GM19463 (cell line): ENCODE measurements around the gene C1QTNF5.

Experiments used
- ATAC-seq: cut with Tn5 transposase; IDR thresholded peaks from one replicate; pipeline ENCODE4 v1.9.1; 2021; ENCODE audit warnings: mild to moderate bottlenecking, moderate library complexity; ENCODE audit not compliant: unreplicated experiment

C1QTNF5 gene

DNA sequence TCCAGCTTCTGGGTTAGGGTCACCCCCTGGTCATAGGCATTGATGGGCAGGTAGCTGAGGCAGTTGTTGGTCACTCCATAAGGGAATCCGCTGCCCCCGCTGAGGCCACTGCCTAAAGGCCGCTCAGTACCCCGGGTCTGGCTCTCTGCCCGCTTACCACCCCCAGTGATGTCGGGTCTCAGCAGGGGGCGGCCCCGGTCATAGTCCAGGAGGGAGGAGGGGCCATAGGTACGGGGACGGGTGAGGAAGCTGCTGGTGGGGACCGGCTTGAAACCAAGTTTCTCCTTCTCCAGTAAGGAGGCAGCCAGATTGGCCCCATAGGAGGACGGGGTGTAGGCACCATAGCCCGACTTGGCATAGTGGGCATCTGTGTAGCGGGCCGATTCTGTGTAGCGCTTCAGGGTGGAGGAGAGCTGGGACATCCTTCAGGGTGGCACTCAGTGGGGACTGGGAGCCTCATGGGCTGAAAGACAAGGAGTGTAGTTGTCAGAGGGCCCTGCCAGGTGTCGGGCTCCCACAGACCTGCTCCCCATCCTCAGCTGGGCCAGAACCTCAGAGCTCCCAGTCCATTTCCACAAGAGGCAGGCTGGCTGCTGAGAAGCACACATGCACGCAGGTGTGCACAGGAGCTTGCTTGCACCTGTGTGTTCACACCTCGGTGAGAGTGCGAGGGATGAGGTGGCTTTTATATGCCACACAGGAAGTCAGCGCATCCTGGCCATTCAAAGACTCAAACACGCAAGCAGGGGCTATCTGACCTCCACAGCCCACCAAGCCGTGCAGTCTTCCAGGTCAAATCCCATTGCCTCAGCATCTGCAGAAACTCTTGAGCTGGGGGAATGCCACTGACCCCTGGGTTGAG lies 32.6 kb upstream of the C1QTNF5 start:
- ATAC-seq = no peak

DNA sequence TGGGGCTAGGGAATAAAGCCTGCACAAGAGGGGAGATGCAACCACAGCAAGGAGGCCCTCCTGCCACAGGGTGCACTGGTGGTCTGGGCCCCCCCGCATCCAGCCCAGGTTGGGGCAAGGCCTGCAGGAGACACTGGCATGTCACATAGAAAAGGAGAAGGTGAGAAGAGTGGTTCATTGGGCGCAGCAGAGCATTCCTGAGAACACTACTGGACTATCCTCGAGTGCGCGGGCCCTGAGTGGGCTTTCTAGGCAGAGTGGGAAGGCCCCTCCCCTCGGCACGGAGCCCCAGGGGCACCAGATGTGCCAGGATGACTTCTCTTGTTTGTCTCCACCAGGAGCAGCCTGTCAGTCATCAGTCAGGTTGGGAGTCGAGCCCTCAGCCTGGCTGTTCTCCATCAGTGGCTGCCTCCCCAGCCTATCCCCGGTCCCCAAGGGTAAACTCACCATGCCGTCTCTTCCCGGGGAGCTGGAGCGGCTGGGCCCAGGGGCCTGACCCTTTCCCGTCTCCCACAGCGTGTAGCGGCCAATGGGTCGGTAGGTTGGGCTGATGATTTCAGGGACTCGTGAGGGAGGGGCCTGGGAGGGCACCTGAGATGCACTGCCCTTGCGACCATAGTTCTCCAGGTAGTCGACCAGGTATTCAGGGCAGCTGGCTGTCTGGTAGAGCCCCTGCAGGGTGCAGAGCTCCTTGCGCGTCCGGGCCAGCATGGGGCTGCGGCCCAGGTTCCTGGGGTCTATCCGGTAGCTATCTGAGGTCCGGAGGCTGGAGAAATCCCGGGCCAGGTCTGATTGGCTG lies 31.8 kb upstream of the C1QTNF5 start:
- no peak for ATAC-seq

DNA sequence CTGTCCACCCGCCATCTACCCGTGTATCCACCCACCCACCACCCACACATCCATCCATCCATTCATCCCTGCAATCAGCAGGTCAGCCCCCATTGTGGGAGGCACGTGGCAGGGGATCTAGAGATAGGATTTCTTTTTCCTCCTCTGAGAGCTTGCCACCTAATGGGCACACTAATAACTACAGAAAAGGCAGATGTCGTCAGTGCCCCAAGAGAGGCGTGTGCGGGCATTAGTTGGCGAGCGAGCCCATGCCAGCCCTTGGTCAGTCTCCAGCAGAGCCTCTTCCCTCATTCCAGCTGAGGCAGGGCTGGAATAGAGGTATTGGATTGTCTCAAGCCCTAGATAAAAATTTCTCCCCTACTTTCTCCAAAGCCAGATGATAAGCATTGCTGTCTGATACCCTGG lies 31.1 kb upstream of the C1QTNF5 start:
- no peak for ATAC-seq

DNA sequence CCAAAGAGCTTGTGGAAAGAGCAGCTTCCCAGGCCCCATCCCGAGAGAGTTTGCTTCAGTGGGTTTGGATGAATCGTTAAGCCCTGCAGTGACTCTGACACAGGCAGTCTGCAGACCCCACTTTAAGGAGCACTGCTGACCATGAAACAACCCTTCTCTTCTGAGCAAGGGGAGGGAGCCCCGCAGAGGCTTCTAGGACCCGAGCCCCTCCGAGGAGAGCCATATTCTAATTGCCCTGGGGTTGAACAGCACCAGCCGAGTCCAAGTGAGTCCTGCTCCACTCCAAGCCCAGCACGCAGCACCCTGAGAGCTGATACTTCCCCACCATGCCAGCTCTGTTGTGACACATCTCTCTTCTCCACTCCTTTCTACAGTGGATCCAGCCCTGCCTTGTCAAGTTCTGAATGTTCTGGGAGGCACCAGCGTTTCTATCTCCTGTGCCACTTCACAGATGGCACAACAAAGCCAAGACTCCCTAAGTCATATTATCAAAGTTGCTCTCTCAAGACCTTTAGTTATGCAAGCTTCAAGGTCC lies 30.5 kb upstream of the C1QTNF5 start:
- no peak for ATAC-seq

DNA sequence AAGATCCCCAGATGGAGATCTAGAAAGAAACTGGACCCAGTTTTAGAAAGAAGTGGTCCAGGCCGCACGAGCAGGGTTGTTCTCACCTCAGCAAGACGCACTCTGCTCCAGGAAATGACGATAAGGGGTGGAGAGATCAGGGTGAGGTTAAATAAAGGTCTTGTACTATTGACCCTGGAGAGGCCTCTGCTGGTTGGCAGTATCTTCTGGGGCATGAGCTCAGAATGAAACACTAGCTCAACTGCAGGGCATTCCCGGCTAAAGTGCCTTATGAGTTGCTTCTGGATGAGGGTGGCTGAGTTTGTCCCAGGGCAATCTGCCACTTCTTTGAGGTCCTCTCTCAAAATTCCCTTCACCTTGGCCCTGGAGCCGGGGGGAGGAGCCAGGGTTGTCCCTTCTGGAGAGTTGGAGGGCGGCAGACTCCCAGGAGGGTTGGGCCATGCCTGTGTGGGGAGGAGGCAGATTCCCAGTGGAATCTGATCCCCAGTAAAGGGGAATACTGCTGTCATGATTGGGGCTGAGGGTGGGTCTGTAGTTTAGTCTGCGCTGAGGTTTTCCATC lies 29.9 kb upstream of the C1QTNF5 start:
- ATAC-seq = no peak

DNA sequence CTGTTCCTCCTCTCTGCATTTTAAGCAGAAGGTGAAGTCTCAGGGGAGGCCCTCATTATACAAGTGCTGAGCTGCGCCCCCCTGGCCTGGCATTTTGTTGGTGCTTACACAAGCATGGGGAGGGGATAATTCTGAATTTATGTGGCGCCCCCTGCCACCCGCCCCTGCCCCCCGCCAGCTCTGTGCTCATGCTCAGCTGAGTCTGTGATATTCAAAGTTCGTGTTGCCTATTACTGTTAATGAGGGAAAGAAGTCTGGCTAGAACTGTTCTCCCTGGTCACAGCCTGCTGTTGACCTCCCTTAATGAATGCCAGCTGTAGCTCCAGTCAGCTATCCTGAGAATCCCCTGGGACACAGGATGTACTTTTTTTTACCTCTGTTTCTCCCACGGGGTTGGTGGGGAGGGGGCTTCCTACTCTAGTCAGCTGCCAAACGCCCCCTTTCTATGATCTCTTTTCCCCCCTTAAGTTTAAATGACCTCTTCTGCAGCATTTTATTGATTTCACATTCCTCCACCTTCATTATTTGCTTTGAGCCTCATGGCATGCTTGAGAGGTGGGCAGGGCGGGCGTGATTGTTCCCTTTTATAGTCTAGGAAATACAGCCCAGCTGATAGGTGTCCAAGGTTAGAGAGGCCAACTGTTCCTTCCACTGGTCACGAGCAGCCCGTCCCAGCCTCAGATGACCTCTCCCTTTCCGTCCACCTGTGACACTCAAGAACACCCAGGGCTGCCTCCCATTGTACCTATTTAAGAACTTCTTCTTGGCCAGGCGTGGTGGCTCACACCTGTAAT lies 28.6 kb upstream of the C1QTNF5 start:
- no peak for ATAC-seq

DNA sequence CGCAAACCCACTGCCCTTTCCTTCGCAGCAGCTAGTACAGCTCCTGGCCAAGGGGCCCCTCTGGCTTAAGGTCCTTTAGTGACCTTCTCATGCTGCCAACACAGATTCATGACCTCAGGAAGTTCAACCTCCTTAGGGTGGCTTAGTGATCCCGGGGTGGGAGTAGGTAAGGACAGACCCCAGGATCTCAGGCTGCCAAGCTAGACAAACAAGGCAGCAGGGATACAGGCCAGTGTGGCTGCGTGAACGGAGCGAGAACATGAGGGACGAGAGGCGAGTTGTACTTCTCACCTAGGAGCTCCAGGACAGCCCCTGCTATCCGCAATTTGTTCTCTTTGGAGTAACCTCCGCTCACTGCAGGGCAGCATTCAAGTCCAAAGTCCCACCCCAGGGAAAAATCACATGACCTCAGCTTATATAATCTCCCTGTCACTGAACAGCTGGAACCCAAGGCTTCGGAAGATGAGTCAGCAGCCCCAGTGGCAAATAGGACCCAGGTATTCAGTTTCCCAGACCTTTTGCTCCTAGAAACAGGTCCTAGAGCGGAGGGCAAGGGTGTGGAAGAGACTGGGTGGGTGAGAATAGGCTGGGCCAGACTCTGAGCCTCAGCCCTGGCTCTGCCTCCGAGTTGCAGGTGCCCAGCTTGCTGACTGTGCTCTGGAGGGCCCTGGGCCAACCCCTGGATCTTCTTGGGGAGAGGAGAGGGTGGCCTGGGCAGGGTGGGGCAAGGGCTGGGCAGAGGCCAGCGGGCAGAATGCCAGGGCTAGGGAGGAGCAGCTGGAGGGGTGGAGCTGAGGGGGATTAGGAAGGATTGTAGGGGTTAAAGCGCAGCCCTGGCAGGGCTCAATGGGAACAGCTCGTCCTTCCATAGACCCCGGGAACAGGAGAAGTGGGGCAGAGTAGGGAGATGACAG lies 27.7 kb upstream of the C1QTNF5 start:
- ATAC-seq = no peak

DNA sequence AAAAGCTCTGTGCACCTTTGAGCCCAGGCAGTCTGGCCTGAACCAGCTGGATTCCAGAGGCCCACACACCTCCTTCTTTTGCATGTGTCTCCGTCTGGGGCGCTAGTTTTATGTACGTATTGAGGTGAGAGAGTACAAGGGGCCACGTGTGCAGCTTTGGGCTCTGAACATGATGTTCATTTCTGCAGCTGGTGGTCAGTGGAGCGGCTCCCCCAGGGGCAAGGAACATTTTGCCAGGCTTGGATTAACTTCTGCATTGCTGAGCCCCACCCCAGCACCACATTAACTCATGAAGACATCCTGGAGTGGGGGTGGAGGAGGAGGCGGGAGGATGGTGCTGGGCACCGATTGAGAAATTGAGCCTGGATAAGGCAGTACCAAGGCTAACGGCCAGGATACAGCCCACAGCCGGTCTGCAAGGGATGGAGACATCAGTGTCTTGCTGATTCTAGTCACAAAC lies 27.0 kb upstream of the C1QTNF5 start:
- no peak for ATAC-seq

DNA sequence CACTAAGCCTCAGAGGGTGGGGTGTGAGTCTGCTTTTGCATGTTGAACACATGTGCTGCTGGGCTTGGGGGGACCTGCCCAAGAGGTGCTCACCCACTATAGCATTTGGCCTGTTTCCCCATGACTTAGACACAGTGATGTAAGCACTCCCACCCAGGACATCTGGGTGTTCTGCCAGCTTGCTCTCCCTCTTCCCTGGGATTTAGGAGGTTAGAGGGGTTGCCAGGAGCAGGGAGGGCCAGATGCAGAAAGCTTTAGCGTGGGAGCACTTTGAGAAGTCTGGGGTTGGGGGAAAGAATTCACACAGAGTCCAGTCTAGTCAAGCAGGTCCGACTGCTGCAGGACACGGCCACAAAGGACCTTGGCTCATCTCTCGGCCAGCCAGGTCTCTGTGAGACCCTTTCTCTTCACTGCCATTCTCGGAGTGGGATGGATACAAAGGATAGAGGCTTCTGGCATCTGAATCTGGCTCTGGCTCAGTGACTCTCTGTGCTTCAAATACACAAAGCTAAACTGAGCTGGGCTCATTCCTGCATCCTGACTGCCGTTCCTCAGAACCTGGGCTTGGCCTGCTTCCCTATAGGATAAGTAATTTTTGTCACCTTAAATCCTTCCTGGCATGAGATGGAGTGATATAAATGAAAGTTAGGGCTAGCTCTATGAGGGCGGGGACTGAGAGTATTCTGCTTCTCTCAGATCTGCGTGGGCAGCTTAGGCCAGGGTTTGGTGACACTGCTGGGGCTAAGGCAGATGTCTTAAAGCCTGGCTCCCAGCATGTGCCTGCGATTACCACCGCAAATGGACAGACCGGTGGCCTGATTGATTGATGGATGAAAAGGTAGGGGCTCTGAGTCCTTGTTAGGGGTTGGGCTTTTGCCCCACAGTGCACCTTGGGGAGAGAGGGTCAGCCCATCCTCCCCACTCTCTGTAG lies 26.3 kb upstream of the C1QTNF5 start:
- no peak for ATAC-seq

DNA sequence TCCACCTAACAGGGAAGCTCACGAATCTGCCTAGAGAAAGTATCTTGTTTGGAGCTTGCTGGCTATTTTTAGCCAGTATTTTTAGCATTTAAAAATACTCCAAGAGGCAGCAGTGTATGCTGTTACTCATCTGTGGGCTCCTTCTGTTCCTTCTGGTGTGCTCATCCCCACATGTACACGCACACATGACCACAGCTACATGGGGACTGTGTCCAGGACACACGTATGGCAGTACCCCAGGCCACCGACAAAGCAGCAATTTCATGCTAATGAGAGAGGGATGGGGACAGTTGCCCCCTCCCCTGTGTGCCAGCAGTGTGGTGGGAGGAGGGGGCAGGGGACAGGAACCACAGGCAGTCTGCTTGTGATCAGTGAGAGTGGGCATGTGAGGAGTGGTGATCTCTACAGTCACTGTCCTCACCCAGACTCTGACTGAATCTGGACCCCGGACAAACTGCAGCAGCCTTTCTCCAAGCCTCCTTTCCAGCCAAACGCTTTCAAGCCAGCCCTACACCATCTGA lies 24.4 kb upstream of the C1QTNF5 start:
- no peak for ATAC-seq

DNA sequence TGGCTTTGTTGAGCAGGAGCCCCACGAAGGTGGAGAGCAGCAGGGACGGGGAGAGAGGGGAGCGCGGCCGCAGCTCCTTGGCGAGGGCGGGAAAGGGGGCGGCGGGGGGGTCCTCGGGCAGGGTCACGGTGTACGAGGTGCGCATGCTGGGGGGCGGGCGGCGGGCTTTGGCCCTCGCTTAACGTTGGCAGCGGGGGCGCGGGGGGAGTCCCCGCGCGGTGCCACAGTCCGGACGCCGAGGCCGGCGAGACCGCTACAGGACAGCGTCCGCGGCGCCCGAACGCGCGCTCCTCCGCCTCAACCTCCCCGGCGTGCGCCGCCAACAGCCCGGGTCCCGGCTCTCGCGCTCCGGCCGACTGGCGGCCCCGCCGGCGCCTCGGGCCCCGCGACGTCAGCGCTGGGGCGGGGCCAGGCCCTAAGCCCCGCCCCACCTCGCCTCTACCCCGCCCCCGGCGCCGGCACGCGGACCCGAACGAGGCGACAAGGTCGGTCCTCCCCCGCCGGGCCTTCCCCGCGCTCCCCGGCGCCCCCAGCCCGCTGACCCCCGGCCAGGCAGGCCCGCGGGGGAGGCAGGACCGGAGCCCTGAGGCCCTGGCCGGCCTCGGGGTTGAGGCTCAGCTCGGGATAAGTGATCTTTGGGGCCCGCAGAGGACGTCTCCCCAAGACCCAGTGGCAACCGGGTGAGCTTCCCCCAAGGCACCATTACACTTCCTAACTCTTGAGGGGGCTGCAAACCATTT lies 23.3 kb upstream of the C1QTNF5 start:
- ATAC-seq = no peak

DNA sequence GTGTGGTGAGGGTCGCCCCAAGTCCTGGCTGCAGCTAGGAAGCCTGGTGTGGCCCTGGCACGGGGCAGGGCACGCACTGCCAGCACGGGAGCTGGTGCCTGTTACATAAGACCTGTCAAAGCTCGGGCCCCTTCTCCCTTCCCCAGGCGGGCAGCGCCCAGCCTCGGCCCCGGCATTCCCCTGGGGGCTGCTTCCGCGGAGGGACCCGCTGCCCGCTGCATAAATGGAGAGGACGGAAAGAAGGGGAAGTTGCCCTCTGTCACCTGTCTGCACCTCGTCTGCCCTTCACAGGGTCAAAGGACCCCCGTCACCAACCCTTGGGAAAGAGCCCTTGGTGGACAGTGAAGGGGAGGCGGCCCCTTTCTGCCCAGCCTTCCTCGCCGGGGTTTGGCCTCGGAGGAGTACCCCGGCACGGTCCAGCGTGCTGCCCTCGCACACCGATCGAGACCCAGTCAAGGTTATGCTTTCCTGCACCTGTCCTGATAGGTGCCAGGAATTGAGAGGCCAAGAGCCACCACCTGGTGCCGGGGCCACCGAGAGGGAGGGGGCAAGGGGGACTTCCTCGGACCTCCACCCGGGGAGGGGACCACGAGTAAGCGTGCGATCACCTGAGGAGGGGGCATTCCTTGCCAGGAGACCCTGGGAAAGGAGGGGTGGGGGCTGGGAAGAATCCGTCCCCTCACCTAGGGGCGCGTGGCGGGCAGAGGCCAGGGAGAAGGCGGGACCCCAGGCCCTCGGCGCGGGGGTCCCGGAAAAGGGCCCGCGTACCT lies 22.6 kb upstream of the C1QTNF5 start:
- ATAC-seq = no peak

DNA sequence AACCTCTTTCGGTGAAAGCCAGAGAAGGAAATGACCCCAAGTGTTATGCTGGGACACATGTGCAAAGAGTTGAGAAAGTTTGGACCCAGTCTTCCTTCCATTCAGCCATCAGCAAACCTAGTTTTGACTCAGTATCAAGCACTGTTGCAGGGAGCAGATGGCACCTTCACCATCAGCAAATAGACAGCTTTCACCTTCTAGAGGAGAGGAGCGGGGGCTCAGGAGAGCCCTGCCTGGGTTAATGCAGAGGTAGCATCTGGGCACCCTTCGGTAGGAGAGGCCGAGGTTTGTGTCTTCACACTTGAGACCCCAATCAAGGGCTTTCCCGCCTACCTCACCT lies 22.0 kb upstream of the C1QTNF5 start:
- no peak for ATAC-seq

DNA sequence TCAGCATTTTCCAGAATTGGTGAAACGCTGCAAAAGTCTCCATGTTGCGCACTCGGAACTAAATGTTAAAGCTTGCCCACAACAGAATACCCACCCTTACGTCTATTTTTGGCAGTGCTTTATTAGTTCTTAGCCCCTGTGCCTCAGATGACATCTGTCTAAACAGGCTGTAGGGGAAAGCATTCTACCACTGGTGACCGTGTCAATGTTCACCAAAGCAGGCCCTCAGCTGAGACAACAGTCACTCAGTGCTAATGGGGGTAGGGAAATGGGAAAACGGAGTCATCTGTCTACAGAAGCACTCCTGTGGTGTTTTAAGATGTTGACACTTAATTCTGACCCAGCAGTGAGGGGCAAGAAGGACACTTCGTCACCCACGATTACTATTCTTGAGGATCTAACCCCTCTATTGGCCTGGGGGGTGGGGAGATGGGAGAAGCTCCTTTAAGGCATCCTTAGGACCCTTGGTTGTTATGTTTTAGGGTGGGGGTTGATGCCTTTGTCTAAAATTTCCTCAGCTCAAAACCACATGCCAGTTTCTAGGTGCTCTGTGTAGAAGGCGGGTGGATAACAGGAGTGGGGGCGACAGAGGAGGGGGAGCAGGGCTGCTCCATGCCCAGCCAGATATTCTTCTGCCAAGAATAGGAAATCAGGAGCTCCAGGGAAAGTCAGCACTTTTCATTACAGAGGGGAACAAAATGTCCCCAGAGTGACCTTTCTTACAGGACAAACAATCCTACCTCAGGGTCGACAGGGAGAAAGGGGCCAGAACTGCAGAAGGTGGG lies 21.4 kb upstream of the C1QTNF5 start:
- no peak for ATAC-seq

DNA sequence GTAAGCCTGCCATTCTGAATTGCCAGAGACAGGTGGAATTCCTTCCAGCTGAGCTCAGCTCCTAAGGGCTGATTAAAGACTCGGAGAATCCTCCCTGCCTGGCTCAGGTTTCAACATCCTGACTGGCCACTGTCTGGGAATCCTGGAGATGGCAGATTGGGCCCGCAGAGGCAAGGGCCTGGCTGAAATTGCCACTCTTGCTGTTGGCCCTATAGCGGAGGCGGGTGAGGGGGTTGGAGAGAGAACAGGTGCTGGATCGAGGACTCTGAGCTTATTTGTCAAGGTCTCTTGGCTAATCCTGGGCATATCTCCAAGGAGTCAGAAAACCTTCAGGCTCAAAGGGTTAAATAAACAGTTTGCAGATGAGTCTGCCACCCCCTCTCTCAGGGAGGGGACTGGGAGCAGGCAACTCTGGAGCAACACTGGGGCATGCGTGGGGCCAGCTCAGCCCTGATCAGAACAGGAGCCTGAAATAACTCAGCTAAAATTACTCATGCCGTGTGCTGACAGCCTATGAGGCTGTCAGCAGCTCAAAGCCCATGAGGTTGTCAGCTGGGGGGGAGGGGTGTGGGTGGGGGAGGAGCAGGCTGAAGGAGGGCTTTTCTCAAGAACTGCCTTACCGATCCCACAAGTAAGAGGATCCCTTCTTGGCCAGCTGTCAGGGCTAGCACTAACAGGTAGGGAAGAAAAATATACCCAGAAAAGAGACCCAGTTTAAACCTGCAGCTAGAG lies 20.5 kb upstream of the C1QTNF5 start:
- no peak for ATAC-seq
